SK-N-SH (cell line): ENCODE measurements around the gene UNC45A.

Source experiments
- JUND ChIP-seq: IDR thresholded peaks from 2 replicates; pipeline ENCODE4 v1.4.0; 2012
- YY1 ChIP-seq: IDR thresholded peaks from 2 replicates; pipeline ENCODE4 v1.4.0; 2012; ENCODE audit warnings: low read depth, mild to moderate bottlenecking
- TF ChIP-seq, protein P1 (sequence below): fragments of 200-600 bp; sonication (generic); IDR thresholded peaks from 2 replicates; pipeline ENCODE4 v1.6.1; 2017; ENCODE audit warnings: antibody characterized with exemption, mild to moderate bottlenecking, moderate library complexity

DNA sequence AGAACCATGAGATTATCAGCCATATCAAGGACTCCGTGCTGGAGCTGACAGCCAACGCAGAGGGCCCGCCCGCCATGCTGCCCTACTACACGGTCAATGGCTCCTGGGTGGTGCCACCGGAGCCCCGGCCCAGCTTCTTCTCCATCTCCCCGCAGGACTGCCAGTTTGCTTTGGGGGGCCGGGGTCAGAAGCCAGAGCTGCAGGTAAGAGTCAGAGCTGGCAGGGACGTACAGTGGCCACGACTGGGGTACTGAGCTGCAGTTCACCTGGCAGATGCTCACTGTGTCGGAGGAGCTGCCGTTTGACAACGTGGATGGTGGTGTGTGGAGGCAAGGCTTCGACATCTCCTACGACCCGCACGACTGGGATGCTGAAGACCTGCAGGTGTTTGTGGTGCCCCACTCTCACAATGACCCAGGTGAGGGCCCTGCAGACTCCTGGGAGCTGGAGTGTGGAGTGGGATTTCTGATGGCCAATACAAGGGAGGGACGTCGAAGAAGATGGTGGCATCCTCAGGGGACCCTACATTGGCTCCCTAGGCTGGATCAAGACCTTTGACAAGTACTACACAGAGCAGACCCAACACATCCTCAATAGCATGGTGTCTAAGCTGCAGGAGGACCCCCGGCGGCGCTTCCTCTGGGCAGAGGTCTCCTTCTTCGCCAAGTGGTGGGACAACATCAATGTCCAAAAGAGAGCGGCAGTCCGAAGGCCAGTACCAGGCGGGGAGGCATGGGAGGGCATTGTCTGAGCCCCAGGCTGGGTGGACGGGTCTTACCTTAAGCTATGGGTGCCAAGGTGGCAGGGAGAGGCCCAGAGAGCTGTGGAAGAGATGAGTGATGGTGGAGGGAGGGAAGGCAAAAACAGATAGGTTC is 29.5 kb upstream of the UNC45A start:
- TF ChIP-seq, protein P1, sequence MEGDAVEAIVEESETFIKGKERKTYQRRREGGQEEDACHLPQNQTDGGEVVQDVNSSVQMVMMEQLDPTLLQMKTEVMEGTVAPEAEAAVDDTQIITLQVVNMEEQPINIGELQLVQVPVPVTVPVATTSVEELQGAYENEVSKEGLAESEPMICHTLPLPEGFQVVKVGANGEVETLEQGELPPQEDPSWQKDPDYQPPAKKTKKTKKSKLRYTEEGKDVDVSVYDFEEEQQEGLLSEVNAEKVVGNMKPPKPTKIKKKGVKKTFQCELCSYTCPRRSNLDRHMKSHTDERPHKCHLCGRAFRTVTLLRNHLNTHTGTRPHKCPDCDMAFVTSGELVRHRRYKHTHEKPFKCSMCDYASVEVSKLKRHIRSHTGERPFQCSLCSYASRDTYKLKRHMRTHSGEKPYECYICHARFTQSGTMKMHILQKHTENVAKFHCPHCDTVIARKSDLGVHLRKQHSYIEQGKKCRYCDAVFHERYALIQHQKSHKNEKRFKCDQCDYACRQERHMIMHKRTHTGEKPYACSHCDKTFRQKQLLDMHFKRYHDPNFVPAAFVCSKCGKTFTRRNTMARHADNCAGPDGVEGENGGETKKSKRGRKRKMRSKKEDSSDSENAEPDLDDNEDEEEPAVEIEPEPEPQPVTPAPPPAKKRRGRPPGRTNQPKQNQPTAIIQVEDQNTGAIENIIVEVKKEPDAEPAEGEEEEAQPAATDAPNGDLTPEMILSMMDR = no peak
- TF ChIP-seq JUND (no peak), YY1 (no peak)
